NOMO-1 treated with dmso at 0.1 percent for 144 hours (cell line): Measurements from ENCODE around the gene SLC39A8.

Experiments
- DNase-seq: peaks from one replicate; lab custom pipeline; 2025; ENCODE audit not compliant: unreplicated experiment; lab: John Stamatoyannopoulos, UW

SLC39A8 gene

GRCh38 chr4:102341201-102341600 is 4.1 kb downstream of the SLC39A8 start:
- no peak for DNase-seq

- DNase-seq, result no peak
Measured at GRCh38 chr4:102339018-102339417, 6.3 kb downstream of the SLC39A8 start.

GRCh38 chr4:102338405-102338804 is 6.9 kb downstream of the SLC39A8 start:
- DNase-seq, result no peak

GRCh38 chr4:102335616-102336015 is 9.7 kb downstream of the SLC39A8 start:
- DNase-seq, result no peak

- DNase-seq, result no peak
Measured at GRCh38 chr4:102334624-102335023, 10.7 kb downstream of the SLC39A8 start.

- no peak for DNase-seq
Measured at GRCh38 chr4:102333787-102334186, 11.5 kb downstream of the SLC39A8 start.

- DNase-seq, result no peak
Measured at GRCh38 chr4:102328045-102328444, 17.2 kb downstream of the SLC39A8 start.

GRCh38 chr4:102326951-102327350 is 18.3 kb downstream of the SLC39A8 start:
- DNase-seq, result no peak

- no peak for DNase-seq
Measured at GRCh38 chr4:102324730-102325129, 20.6 kb downstream of the SLC39A8 start.

GRCh38 chr4:102322736-102323135 is 22.5 kb downstream of the SLC39A8 start:
- DNase-seq, result no peak

- no peak for DNase-seq
Measured at GRCh38 chr4:102321260-102321995, 23.9 kb downstream of the SLC39A8 start.

GRCh38 chr4:102319594-102319993 is 25.7 kb downstream of the SLC39A8 start:
- no peak for DNase-seq

- no peak for DNase-seq
Measured at GRCh38 chr4:102318526-102318925, 26.8 kb downstream of the SLC39A8 start.

GRCh38 chr4:102318105-102318504 is 27.2 kb downstream of the SLC39A8 start:
- no peak for DNase-seq

GRCh38 chr4:102317459-102317858 is 27.8 kb downstream of the SLC39A8 start:
- DNase-seq, result no peak

- DNase-seq, result no peak
Measured at GRCh38 chr4:102316585-102316984, 28.7 kb downstream of the SLC39A8 start.

GRCh38 chr4:102315532-102315931 is 29.8 kb downstream of the SLC39A8 start:
- DNase-seq, result no peak

GRCh38 chr4:102312417-102312816 is 32.9 kb downstream of the SLC39A8 start:
- no peak for DNase-seq

- DNase-seq, result no peak
Measured at GRCh38 chr4:102311912-102312311, 33.4 kb downstream of the SLC39A8 start.

- DNase-seq, result no peak
Measured at GRCh38 chr4:102311407-102311806, 33.9 kb downstream of the SLC39A8 start.

- no peak for DNase-seq
Measured at GRCh38 chr4:102308032-102308799, 37.1 kb downstream of the SLC39A8 start.

- no peak for DNase-seq
Measured at GRCh38 chr4:102305666-102306065, 39.6 kb downstream of the SLC39A8 start.
